GM19099 (cell line): Measurements from ENCODE around the gene ARPC1B.
A peak's percentile ranks its signal among the peaks of the same experiment; 100 is the strongest.

Source experiments
- POLR2A ChIP-seq: IDR thresholded peaks from 3 replicates; pipeline ENCODE4 v1.6.1; 2011; ENCODE audit warnings: low read depth; ENCODE audit not compliant: insufficient read length; ENCODE audit errors: extremely low read depth

Gene ARPC1B

DNA sequence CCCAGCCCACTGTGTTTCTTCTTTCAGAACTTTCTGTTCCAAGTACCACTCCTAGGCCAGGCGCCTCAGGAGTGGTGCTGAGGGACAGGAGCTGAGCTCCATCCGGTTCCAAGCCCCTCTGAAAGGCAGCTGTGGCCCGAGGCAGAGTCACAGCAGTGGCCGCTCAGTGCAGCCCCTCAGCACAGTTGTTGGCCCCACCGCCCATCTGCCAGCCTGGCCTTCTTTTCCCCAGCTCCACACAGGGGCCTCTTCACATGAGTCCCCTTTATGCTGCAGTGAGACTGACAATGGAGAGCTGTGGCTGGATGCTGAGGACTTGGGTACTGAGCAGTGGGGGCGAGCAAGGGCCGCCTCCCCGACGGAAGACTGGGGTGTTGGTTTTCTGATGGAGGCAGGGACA, 43.7 kb downstream of the ARPC1B start:
- no peak for TF ChIP-seq POLR2A

DNA sequence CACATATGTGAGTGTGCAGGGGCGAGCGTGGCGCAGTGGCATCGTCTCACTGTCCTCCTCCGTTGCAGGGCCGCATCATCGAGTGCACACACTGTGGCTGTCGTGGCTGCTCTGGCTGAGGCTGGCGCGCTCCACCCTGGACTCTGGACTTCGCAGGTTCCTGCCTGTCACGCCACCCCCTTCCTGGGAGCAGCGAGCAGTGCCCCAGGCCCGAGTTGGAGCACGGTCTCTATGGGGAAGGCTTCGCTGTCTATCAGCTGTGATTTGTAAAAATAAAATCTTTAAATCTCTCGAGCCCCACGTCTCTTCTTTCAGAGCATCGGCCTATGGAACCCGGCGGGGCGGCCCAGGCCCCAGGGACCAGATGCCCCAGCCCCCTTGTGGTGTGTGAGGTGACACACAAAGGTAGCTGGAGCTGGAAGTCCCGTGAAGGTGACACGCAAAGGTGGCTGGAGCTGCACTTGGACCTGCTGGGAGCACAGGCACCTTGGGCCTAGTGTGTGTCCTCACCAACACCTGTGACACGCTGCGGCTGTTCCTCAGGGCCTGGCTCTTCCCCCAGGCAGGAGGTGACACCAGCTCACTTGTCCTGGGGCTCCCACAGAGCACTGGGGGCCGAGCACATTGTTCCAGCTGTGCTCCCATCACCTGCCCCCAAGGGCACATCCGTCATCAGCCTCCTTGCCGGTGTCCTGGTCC, 44.9 kb downstream of the ARPC1B start:
- TF ChIP-seq POLR2A, result no peak

DNA sequence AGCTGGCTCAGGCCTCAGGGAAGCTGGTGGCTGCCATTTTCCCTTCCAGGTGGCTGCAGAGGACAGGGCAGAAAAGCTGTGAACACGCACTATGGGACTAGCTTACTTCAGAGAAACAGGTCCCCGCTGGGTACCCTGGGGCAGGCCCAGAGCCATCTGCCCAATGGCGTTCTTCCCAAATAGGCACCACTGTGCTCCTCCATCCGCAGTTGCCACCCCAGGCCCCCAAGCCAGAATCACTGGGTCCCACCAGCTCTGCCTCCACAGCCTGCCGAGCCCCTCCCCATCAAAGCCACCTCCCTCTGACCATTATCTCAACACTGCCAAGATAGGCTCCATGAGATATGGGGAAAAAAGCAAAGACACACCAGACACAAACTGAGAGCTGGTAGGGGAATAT, 45.7 kb downstream of the ARPC1B start:
- TF ChIP-seq POLR2A, result no peak

DNA sequence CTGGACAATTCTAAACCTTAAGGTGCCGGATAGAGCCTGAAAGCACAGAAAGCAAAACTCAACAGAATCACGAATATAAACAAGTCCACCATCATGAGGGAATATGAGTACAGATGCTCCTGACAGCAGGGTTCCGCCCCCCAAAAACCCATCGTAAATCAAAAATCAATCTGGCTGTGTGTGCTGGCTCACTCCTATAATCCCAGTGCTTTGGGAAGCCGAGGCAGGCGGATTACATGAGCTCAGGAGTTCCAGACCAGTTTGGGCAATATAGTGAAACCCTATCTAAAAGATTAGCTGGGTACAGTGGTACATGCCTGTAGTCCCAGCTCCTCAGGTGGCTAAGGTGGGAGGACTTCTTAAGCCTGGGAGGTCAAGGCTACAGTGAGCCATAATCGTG, 46.5 kb downstream of the ARPC1B start:
- no peak for TF ChIP-seq POLR2A

DNA sequence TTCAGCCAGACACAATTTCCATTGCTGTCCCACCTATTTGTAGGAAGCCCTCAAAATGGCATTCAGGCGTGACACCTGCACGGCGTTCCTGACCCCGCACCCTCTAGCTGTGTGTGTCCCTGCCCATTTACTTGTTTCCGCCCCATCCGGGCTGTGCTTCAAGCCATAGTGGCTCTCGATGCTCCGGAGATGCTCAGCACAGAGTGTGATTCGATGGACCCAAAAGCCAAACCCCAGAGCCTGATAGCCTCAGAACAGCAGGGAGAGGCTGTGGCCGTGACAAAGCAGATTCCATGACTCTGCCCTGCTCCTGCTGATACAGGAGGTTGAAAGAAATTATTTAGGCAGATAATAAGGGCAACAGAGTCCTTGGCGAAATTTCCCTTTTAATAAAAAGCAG, 47.7 kb downstream of the ARPC1B start:
- TF ChIP-seq POLR2A, result no peak

DNA sequence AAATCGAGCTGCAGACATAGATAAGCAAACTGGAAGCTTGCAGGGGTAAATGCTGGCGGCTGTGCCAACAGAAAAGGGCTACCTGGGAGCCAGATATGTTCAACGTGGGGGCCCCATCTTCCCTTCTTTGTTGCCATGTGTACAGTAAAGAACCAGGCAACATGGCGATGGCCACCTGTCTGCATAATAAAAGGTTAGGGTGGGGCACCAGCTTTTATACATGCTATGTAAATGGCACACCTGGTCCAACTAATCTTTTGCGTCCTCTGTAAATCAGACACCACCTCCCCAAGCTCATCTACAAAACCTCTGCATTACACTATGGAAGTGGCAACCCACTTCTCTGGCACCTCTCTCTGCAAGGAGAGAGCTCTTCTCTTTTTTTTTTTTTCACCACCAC, 48.1 kb downstream of the ARPC1B start:
- no peak for TF ChIP-seq POLR2A

GRCh38 chr7:99424932-99425730, 50.6 kb downstream of the ARPC1B start:
- TF ChIP-seq POLR2A, result no peak

GRCh38 chr7:99428972-99429566, 54.5 kb downstream of the ARPC1B start:
- no peak for TF ChIP-seq POLR2A

DNA sequence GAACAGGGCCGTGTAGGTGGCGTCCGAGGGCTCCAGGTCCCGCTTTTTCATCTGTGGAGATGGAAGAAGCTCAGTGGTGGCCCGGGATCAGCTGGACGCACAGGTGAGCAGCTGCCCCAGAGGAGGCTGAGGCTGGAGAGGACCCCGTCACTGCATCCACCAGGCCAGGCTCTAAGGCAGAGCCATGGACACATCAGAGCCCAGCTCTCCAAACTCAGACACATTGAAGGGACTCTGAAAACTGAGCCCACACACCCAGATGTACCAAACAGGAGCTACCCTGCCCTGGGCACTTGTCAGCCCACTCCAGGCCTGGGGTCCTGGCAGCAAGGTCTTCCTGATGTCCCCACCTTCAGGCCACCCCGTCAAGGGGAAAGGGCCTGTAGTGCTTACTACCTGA, 55.2 kb downstream of the ARPC1B start:
- TF ChIP-seq POLR2A, result no peak

- no peak for TF ChIP-seq POLR2A
Observed at GRCh38 chr7:99433158-99433557, 58.6 kb downstream of the ARPC1B start.

DNA sequence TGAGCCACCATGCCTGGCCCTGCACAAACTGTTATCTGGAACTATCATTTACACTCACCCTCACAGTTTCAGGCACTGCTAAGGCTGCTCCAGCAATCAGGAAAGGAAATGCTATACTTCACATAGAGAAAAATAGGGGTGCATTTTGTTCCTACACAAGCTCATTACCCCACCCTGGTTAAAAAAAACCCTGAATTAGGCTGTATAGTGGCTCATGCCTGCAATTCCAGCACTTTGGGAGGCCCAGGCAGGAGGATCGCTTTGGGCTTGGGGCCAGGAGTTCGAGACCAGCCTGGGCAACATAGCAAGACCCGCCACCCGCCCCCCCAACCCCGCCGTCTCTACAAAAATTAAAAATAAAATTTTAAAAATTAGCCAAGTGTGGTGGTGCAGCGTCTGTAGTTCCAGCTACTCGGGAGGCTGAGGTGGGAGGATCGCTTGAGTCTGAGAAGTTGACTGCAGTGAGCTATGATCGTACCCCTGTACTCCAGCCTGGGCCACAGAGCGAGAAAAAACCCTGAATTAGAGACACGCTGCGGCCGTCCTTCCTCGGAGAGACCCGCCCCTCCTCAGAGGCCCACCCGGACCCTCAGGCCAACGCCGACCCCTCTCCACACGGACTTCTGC, 63.5 kb downstream of the ARPC1B start:
- TF ChIP-seq POLR2A, result no peak

DNA sequence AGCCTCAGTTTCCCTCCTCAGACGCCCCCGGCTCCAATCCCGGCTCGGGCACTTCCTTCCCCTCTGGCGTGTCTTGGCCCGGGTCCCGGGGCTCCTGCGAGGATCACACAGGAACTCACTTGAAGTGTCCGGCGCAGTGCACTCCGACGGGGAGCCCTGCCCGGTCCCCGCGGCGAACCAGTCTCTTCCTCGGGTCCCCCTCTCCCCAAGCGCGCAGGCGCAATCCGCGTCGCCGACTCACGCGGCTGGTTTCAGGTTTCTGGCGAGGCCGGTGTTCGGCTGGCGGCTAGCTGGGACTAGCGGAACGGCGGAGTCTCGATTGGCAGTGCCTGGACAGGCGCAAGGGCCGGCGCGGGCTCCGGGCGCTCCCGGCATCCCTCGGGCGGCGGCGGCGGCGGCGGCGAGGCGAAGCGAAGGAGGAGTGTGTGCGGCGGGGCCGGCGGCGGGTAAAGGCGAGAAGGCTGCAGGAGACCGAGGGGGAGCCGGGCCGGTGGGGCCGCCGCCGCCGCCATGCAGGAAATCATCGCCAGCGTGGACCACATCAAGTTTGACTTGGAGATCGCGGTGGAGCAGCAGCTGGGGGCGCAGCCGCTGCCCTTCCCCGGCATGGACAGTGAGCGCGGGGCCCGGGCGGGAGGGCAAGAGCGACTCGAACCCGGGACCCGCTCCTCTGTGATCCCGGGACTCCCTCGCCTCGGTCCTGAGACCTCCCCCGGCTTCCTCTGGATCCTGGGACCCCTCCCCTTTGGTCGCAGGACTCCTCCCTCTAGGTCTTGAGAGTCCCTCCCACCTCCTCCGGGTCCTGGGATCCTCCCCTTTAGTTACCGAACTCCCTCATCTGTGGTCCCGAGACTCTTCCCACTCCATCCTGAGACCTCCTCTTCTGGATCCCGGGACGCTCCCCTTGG, 64.3 kb downstream of the ARPC1B start, which contains the start of the genes CPSF4 and PTCD1:
TSS of gene CPSF4 (plus strand) at position 371 of the 908 bp plus-strand sequence. CDS start at position 511, 140 bp downstream.
TSS of gene PTCD1 (minus strand) at position 226 of the 908 bp plus-strand sequence. CDS start 3,556 bp downstream, outside the sequence.
- peak; percentile 83 for TF ChIP-seq POLR2A

DNA sequence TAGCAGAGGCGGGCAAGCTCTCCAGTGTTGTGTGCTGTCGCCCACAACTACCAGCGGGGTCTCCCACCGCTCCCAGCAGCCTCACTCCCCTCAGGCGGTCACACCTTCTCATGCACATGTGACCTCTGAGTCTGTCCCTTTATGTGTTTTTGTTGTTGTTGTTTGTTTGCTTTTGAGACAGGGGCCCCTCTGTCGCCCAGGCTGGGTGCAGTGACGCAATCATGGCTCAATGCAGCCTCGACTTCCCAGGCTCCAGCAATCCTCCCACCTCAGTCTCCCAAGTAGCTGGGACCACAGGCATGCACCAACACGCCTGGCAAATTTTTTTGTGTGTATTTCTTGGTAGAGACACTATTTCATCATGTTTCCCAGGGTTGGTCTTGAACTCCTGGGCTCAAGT, 65.7 kb downstream of the ARPC1B start:
- no peak for TF ChIP-seq POLR2A
